ENCODE data around the gene SEMA6B.

SEMA6B gene

GRCh38 chr19:4541114-4541805 lies 18.2 kb downstream of the SEMA6B start:
- H3K4me3 ChIP-seq (ENCODE audit: low read length): no peak overlapping the region
- H4K20me1 ChIP-seq (ENCODE audit: control insufficient read depth, insufficient read depth, low read depth, low read length): no peaks in the 10 kb centered on the region
- H3K27me3 ChIP-seq (ENCODE audit: control insufficient read depth, low read length): no peaks in the 10 kb centered on the region
- H3K9me3 ChIP-seq (ENCODE audit: control insufficient read depth, insufficient read depth, low read length): peaks cover 4% of the 10 kb centered on the region; the same call in 1 of the 2 replicates
- H3K4me2 ChIP-seq (ENCODE audit: low read length): no peak overlapping the region
- no peaks in the 10 kb centered on the region for H3F3A ChIP-seq (ENCODE audit: control insufficient read depth, insufficient read depth)
- H3K79me2 ChIP-seq (ENCODE audit: control insufficient read depth, low read length): no peaks in the 10 kb centered on the region
- peaks cover 11% of the 10 kb centered on the region for H3K4me1 ChIP-seq (ENCODE audit: control insufficient read depth, low read length)
- no peak for TF ChIP-seq EZH2phosphoT487 (IDR thresholded peaks at IDR 0.05; ENCODE audit: borderline replicate concordance, low read length)
- TF ChIP-seq CTCF (IDR thresholded peaks at IDR 0.05; ENCODE audit: low read depth, low read length, poor library complexity, severe bottlenecking): no peak
- H3K36me3 ChIP-seq (ENCODE audit: control insufficient read depth, low read length): no peaks in the 10 kb centered on the region
- no peaks in the 10 kb centered on the region for H3K9me2 ChIP-seq (replicated peaks; ENCODE audit: control insufficient read depth, low read length)
- H3K27ac ChIP-seq (ENCODE audit: low read depth, low read length): no peak overlapping the region

GRCh38 chr19:4539693-4540581 lies 19.5 kb downstream of the SEMA6B start, which contains the start of gene LRG1:
Gene LRG1 (minus strand): TSS chr19:4540036. CDS start chr19:4540013, 23 bp downstream.
- Histone ChIP-seq H3K4me3 (ENCODE audit: low read length) (peak within 1 kb of the TSS; percentile 37), H3K79me2 (ENCODE audit: control insufficient read depth, low read length) (no peaks in the 10 kb centered on the region), H3K4me2 (ENCODE audit: low read length) (peak within 1 kb of the TSS; percentile 38), H3K9me2 (replicated peaks; ENCODE audit: control insufficient read depth, low read length) (no peaks in the 10 kb centered on the region), H3K27me3 (ENCODE audit: control insufficient read depth, low read length) (0 out of 2 replicates have a peak, but pooled peaks cover under 1% of the 10 kb centered on the region), H4K20me1 (ENCODE audit: control insufficient read depth, insufficient read depth, low read depth, low read length) (no peaks in the 10 kb centered on the region), H3K27ac (ENCODE audit: low read depth, low read length) (no peak within 1 kb of the TSS), H3K9me3 (ENCODE audit: control insufficient read depth, insufficient read depth, low read length) (peaks cover 4% of the 10 kb centered on the region; the same call in 1 of the 2 replicates), H3K4me1 (ENCODE audit: control insufficient read depth, low read length) (peaks cover 19% of the 10 kb centered on the region), H3K36me3 (ENCODE audit: control insufficient read depth, low read length) (no peaks in the 10 kb centered on the region), H3F3A (ENCODE audit: control insufficient read depth, insufficient read depth) (no peaks in the 10 kb centered on the region)
- TF ChIP-seq EZH2phosphoT487 (IDR thresholded peaks at IDR 0.05; ENCODE audit: borderline replicate concordance, low read length): no peak
- TF ChIP-seq CTCF (IDR thresholded peaks at IDR 0.05; ENCODE audit: low read depth, low read length, poor library complexity, severe bottlenecking): no peak

GRCh38 chr19:4539169-4539692 lies 20.3 kb downstream of the SEMA6B start:
- Histone ChIP-seq H3K27ac (ENCODE audit: low read depth, low read length) (no peak overlapping the region), H3K4me2 (ENCODE audit: low read length) (no peak overlapping the region), H3F3A (ENCODE audit: control insufficient read depth, insufficient read depth) (no peaks in the 10 kb centered on the region), H3K36me3 (ENCODE audit: control insufficient read depth, low read length) (no peaks in the 10 kb centered on the region), H3K4me1 (ENCODE audit: control insufficient read depth, low read length) (peaks cover 23% of the 10 kb centered on the region), H3K9me3 (ENCODE audit: control insufficient read depth, insufficient read depth, low read length) (peaks cover 4% of the 10 kb centered on the region; the same call in 1 of the 2 replicates), H3K79me2 (ENCODE audit: control insufficient read depth, low read length) (no peaks in the 10 kb centered on the region), H3K9me2 (replicated peaks; ENCODE audit: control insufficient read depth, low read length) (no peaks in the 10 kb centered on the region), H3K27me3 (ENCODE audit: control insufficient read depth, low read length) (0 out of 2 replicates have a peak, but pooled peaks cover 2% of the 10 kb centered on the region), H4K20me1 (ENCODE audit: control insufficient read depth, insufficient read depth, low read depth, low read length) (no peaks in the 10 kb centered on the region), H3K4me3 (ENCODE audit: low read length) (no peak overlapping the region)
- TF ChIP-seq CTCF (IDR thresholded peaks at IDR 0.05; ENCODE audit: low read depth, low read length, poor library complexity, severe bottlenecking): no peak
- no peak for TF ChIP-seq EZH2phosphoT487 (IDR thresholded peaks at IDR 0.05; ENCODE audit: borderline replicate concordance, low read length)

Measured in DOHH2 (cell line).